H1 (cell line): ENCODE measurements around the gene RING1. TPM values are rescaled to one million over a fixed set of nuclear protein-coding genes. Genes with fewer than 3 reads are reported as not detected.

ENCODE experiments used
- CEBPB ChIP-seq: IDR thresholded peaks from 2 replicates; pipeline ENCODE4 v1.6.1; 2012; ENCODE audit warnings: low read depth, low read length
- CHD7 ChIP-seq: fragments of 300-600 bp; sonication (generic); IDR thresholded peaks from 2 replicates; pipeline ENCODE4 v1.7.1; 2012; ENCODE audit warnings: low read length, moderate library complexity, mild to moderate bottlenecking, inconsistent platforms; ENCODE audit not compliant: insufficient replicate concordance
- GTF2F1 ChIP-seq: IDR thresholded peaks from 2 replicates; pipeline ENCODE4 v1.6.1; 2012; ENCODE audit warnings: low read depth, low read length, improper control_type of control experiment, borderline replicate concordance
- NRF1 ChIP-seq: IDR thresholded peaks from 2 replicates; pipeline ENCODE4 v1.6.1; 2011; ENCODE audit warnings: mild to moderate bottlenecking, low read depth, low read length, improper control_type of control experiment
- POLR2AphosphoS5 ChIP-seq: IDR thresholded peaks from 2 replicates; pipeline ENCODE4 v1.6.1; 2011; ENCODE audit warnings: low read depth, low read length
- RNF2 ChIP-seq: fragments of 200-900, 300-1000 bp; sonication (generic); IDR thresholded peaks from 2 replicates; pipeline ENCODE4 v1.7.1; 2016; ENCODE audit warnings: borderline replicate concordance, low read depth, mild to moderate bottlenecking, antibody characterized with exemption, low read length; ENCODE audit not compliant: poor library complexity, severe bottlenecking; ENCODE audit errors: missing control alignments
- polyA plus RNA-seq, 7 experiments: library from polyadenylated mRNA; depleted of rRNA in 3 of 7; stranded (reverse) in 5 of 7; unstranded in 2 of 7; fragments of >200 nt in 5 of 7; fragments of 200-250 nt in 2 of 7; gene quantifications; 1 replicate in 5 of 7; 2 replicates in 1 of 7; 4 replicates in 1 of 7; pipeline versions ENCODE4 v1.2.1 to v1.2.3, GENCODE V29; 2011 to 2013; ENCODE audit warnings: missing spikeins in 2 of 7, mixed read lengths in 2 of 7
- total RNA-seq: library from RNA; stranded (reverse); fragmentation: NEBNext Ultra II Directional; extraction: Animal tissue kit (Norgen Biotek cat#: 25700); gene quantifications from 2 replicates; pipeline ENCODE4 v1.2.1, GENCODE V29; 2021

Gene RING1
- total and polyA plus RNA-seq, 2 of the 8 experiments (the other 6 are each of a cell fraction or from before 2014, with no cell fraction given): 16.4 to 26.0 TPM

- TF ChIP-seq RNF2 (no peak), GTF2F1 (no peak), CEBPB (no peak), CHD7 (no peak), NRF1 (no peak), POLR2AphosphoS5 (no peak)
Observed at GRCh38 chr6:33189164-33189563, 19.1 kb upstream of the RING1 start (continued).
